GM12865 (cell line): ENCODE data around the gene CDX2.

ENCODE experiments used
- DNase-seq: peaks from one replicate; pipeline ENCODE4 v3.0.0; 2010; ENCODE audit warnings: low read depth
- H3K4me3 ChIP-seq: 2 replicates; pipeline ENCODE4 v1.5.1; 2011; ENCODE audit warnings: mild to moderate bottlenecking, low read depth, low read length, control low read depth
- CTCF ChIP-seq: IDR thresholded peaks from 2 replicates; pipeline ENCODE4 v1.5.1; 2011; ENCODE audit warnings: low read length, control low read depth, low read depth, inconsistent platforms; ENCODE audit not compliant: insufficient read depth; ENCODE audit errors: missing control alignments

CDX2 gene

DNA sequence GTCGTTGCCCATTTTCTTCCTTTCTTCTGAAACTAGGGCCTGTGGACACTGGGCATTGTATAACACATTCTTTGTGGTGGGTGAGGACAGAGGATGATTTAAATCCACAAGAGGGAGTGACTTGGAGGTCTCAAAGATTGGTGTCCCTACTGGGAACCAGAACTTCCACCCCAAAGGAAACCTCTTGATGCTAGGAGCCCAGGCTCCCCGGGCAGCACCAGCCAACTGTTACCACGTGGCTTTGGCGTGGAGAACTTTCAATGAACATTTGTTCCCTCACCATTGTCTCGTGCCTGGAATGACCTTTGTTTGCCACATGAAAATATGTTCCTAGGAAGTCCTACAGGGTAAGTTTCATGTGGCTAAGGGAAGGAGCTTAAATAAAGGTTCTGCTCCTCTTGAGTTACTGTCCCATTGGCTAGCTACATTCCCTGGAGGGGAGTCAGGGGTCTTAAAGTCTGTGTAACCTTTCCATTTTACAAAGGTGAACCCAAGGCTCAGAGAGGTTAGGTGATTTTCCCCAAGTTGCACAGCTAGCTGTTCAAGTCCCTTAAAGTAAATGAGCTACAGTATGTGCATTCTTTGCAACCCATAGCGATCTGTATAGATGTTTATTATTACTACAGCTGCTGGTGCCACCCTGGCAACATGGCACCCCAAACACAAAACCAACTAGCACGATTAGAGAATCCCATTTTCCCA lies 5.0 kb upstream of the CDX2 start:
- TF ChIP-seq CTCF = no peak
- H3K4me3 ChIP-seq = no peak overlapping the region
- DNase-seq = no peak

GRCh38 chr13:27973291-27973690 lies 4.2 kb upstream of the CDX2 start:
- TF ChIP-seq CTCF = no peak
- DNase-seq = no peak
- H3K4me3 ChIP-seq = no peak overlapping the region

DNA sequence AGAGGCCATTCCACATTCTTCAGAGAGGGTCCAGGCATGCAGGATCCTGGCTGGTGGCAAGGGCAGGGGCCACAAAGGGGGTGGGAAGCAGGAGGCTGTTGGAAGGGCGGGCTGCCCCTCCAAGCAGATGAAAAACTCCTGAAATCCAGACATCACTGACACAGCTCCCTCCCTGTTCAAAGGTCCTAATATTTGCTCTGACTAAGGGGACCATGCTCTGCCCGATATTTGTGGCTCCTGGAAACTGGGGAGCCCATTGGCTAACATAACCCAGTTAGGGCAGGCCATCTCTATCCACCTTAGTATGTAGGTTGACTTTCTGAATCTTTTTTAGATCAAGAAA lies 3.3 kb upstream of the CDX2 start:
- no peak for TF ChIP-seq CTCF
- H3K4me3 ChIP-seq = no peak overlapping the region
- DNase-seq = no peak

GRCh38 chr13:27971776-27972477 lies 2.8 kb upstream of the CDX2 start:
- DNase-seq = no peak
- no peak overlapping the region for H3K4me3 ChIP-seq
- no peak for TF ChIP-seq CTCF

- DNase-seq = no peak
- no peak for TF ChIP-seq CTCF
- no peak overlapping the region for H3K4me3 ChIP-seq
Measured at GRCh38 chr13:27971236-27971645, 2.1 kb upstream of the CDX2 start.

GRCh38 chr13:27970382-27971235 lies 1.5 kb upstream of the CDX2 start:
- no peak for DNase-seq
- H3K4me3 ChIP-seq = no peak overlapping the region
- TF ChIP-seq CTCF = no peak
